ENCODE results near the gene JAM2.

Gene JAM2

DNA sequence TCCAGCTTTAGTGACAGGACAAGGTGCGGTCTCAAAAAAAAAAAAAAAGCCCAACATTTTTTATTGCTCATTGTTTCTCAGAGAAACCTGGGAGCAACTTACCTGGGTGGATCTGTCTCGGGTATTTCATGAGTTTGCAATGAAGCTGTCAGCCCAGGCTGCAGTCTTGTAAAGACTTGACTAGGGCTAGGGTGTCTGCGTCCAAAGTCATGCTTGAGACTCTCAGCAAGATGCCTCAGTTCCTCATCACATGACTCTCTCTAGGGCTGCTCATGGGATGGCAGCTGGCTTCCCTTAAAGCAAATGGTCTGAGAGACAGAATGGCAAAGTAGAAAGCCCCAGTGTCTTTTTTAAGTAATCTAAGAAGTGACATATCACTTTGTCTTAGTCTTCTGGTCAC, 103.8 kb downstream of the JAM2 start:
- Histone ChIP-seq H3K4me3 (ENCODE audit: low read depth, low read length) (no peak overlapping the region), H3K79me2 (ENCODE audit: control insufficient read depth, insufficient read depth, low read length, unreplicated experiment) (peaks cover 22% of the 10 kb centered on the region), H3K27me3 (ENCODE audit: insufficient read depth, low read length) (no peaks in the 10 kb centered on the region), H3K27ac (ENCODE audit: low read depth, low read length) (no peak overlapping the region), H3K36me3 (ENCODE audit: insufficient read depth, low read length) (no peaks in the 10 kb centered on the region), H2AFZ (ENCODE audit: low read length, unreplicated experiment) (no peak overlapping the region), H3K4me1 (ENCODE audit: control insufficient read depth, insufficient read depth, low read length, unreplicated experiment) (no peaks in the 10 kb centered on the region)

DNA sequence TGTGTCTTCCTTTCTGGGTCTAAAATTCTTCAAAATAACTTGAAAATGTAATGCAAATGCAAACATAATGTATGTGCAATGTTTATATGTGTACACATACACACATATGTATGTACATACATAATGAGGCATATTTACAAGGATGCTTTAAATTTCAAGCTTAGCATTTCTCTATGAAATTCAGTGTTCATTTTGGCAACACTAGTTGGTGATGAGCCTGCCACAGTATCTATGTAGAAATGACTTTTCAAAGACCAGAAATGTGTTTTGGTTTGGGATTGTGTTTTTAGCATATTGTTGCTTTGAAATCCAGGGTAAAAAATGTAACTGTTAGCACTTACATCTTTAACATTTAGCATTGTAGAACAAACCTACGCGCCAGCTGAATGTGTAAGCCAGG, 105.8 kb downstream of the JAM2 start:
- Histone ChIP-seq H3K4me1 (ENCODE audit: control insufficient read depth, insufficient read depth, low read length, unreplicated experiment) (no peaks in the 10 kb centered on the region), H2AFZ (ENCODE audit: low read length, unreplicated experiment) (no peak overlapping the region), H3K36me3 (ENCODE audit: insufficient read depth, low read length) (no peaks in the 10 kb centered on the region), H3K27me3 (ENCODE audit: insufficient read depth, low read length) (no peaks in the 10 kb centered on the region), H3K79me2 (ENCODE audit: control insufficient read depth, insufficient read depth, low read length, unreplicated experiment) (peaks cover 4% of the 10 kb centered on the region), H3K27ac (ENCODE audit: low read depth, low read length) (no peak overlapping the region), H3K4me3 (ENCODE audit: low read depth, low read length) (no peak overlapping the region)

DNA sequence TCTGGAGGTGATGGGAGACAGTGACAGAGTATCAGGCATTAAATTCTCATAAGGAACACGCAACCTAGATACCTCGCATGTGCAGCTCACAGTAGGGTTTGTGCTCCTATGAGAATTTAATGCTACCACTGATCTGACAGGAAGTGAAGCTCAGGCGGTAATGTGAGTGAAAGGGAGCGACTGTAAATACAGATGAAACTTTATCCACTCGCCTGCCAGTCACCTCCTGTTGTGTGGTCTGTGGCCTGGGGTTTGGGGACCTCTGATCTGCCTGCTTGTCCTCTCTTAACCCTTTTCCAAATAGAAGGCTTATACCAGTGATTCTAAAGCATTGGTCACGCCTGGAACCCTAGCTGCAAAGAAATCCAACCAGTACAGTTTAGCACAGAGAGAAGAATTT, 111.0 kb downstream of the JAM2 start:
- Histone ChIP-seq H3K27me3 (ENCODE audit: insufficient read depth, low read length) (no peaks in the 10 kb centered on the region), H3K36me3 (ENCODE audit: insufficient read depth, low read length) (peaks cover 7% of the 10 kb centered on the region; the same call in 1 of the 2 replicates), H2AFZ (ENCODE audit: low read length, unreplicated experiment) (no peak overlapping the region), H3K4me3 (ENCODE audit: low read depth, low read length) (no peak overlapping the region), H3K27ac (ENCODE audit: low read depth, low read length) (no peak overlapping the region), H3K4me1 (ENCODE audit: control insufficient read depth, insufficient read depth, low read length, unreplicated experiment) (no peaks in the 10 kb centered on the region), H3K79me2 (ENCODE audit: control insufficient read depth, insufficient read depth, low read length, unreplicated experiment) (no peaks in the 10 kb centered on the region)

DNA sequence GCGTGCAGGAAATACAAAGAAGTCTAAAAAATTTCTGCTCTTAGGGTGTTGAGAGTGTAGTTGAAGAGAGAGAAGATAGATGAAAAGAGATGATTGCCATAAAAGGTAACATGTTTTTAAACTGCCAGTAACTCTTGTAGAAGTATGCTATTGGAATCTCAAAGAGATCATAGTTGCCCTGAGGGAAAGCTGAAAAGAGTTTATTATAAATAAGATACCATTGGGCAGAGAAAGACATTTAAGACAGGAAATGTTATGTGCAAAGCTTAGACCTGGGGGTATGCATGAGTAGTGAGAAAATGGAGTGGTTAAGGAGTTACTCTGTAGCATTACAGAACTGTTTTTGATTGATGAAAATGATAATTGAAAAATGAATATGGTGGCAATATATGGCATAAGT, 113.4 kb downstream of the JAM2 start:
- Histone ChIP-seq H3K36me3 (ENCODE audit: insufficient read depth, low read length) (peaks cover 12% of the 10 kb centered on the region; the same call in 1 of the 2 replicates), H2AFZ (ENCODE audit: low read length, unreplicated experiment) (no peak overlapping the region), H3K4me1 (ENCODE audit: control insufficient read depth, insufficient read depth, low read length, unreplicated experiment) (no peaks in the 10 kb centered on the region), H3K27me3 (ENCODE audit: insufficient read depth, low read length) (no peaks in the 10 kb centered on the region), H3K79me2 (ENCODE audit: control insufficient read depth, insufficient read depth, low read length, unreplicated experiment) (no peaks in the 10 kb centered on the region), H3K27ac (ENCODE audit: low read depth, low read length) (no peak overlapping the region), H3K4me3 (ENCODE audit: low read depth, low read length) (no peak overlapping the region)

DNA sequence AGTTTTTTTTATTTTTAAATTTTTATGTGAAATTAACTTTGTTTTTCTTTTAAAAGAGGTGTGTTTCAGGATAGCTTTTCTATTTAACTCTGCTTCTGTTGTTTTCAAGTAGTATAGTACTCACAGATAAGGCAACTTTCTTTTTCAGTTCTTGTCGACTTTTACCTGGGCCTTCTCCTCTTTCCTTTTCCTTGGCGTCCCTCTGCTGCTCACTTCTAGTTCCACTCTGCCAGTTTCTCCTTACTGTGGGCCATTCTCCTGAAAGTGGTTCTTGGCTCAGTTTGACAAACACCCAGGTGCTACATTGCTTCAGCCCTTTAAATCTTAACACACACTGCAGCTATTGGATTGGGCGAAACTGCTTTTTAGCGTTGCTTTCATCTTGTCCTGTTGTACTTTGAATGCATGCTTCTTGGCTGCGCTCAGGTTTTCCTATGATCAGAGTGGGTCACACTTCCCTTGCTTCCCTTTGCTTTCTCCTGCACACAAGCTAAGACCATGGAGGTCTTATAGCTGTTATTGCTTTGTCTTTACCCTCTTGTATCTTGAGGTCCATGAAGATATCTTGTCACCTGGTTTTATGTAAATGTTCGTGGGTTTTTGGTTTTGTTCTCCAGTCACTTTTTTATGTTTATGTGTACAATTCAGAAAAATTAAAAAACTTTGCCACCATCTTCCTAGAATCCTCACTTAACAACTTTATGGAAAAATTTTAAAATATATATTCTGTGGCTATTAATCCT, 117.3 kb downstream of the JAM2 start:
- no peaks in the 10 kb centered on the region for H3K27me3 ChIP-seq (ENCODE audit: insufficient read depth, low read length)
- no peaks in the 10 kb centered on the region for H3K79me2 ChIP-seq (ENCODE audit: control insufficient read depth, insufficient read depth, low read length, unreplicated experiment)
- H3K27ac ChIP-seq (ENCODE audit: low read depth, low read length): no peak overlapping the region
- H3K4me1 ChIP-seq (ENCODE audit: control insufficient read depth, insufficient read depth, low read length, unreplicated experiment): peaks cover 4% of the 10 kb centered on the region
- peaks cover 19% of the 10 kb centered on the region; the same call in 1 of the 2 replicates for H3K36me3 ChIP-seq (ENCODE audit: insufficient read depth, low read length)
- no peak overlapping the region for H2AFZ ChIP-seq (ENCODE audit: low read length, unreplicated experiment)
- no peak overlapping the region for H3K4me3 ChIP-seq (ENCODE audit: low read depth, low read length)

DNA sequence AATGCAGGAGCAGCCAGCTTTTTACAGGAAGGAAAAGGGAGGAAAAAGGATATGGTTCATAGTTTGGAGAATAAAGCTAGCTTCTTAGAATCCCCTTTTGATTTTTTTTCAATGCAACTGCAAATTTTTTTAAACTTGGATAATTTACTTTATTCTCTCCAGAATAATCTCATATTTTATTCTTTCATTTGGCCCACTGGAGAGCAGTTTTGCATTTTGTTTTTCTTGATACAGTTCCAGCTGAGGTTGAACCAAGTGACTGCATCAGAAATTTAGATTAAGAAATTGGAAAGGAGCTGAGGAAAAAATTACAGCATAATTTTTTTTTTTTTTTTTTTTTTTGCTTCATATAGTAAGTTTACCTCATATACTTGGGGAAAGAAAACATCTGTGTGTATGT, 118.5 kb downstream of the JAM2 start:
- peaks cover 18% of the 10 kb centered on the region for H3K36me3 ChIP-seq (ENCODE audit: insufficient read depth, low read length)
- no peaks in the 10 kb centered on the region for H3K79me2 ChIP-seq (ENCODE audit: control insufficient read depth, insufficient read depth, low read length, unreplicated experiment)
- no peaks in the 10 kb centered on the region for H3K27me3 ChIP-seq (ENCODE audit: insufficient read depth, low read length)

DNA sequence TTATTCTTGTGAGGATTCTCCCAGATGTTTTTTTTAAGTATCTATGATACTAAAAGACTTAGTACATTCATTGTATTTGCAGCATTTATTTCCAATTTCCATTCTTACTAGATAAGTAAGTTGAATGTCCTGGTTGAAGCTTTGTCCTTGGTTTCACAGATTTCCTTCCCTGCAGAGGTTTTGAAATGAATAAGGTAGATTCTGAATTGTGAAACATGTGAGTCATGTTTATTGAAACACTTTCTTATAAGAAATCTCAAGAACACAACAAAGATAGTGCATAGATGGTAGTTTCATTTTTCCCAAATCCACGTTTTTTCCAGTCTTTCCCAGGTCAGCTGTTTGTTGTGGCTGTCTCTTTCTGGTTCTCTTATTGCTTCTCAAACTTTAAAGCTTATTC, 120.5 kb downstream of the JAM2 start:
- Histone ChIP-seq H3K79me2 (ENCODE audit: control insufficient read depth, insufficient read depth, low read length, unreplicated experiment) (no peaks in the 10 kb centered on the region), H3K27ac (ENCODE audit: low read depth, low read length) (no peak overlapping the region), H3K36me3 (ENCODE audit: insufficient read depth, low read length) (peaks cover 26% of the 10 kb centered on the region)

More for the DNA sequence above, 118.5 kb downstream of the JAM2 start:
- Histone ChIP-seq H3K4me3 (ENCODE audit: low read depth, low read length) (no peak overlapping the region), H3K27ac (ENCODE audit: low read depth, low read length) (no peak overlapping the region), H3K4me1 (ENCODE audit: control insufficient read depth, insufficient read depth, low read length, unreplicated experiment) (peaks cover 4% of the 10 kb centered on the region), H2AFZ (ENCODE audit: low read length, unreplicated experiment) (no peak overlapping the region)

DNA sequence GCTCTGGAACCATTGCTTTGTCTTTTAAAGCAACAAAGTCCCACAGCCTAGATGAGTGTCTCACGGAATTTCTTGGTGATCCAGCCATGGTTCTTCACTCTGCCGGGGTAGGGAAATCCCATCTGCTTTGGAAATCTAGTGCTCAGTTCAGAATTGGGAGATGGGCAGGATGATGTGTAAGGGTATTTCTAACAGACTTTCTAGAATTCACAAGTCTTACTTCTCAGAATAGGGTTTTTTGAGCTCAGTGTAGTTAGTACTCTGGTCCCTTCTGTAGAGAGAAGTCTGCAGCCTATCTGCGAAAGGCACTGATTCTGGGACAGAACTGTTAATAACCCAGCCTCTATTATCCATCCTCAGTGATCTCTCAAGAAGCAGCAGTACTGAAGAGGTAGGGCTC, 121.0 kb downstream of the JAM2 start:
- H3K27me3 ChIP-seq (ENCODE audit: insufficient read depth, low read length): no peaks in the 10 kb centered on the region
- H3K79me2 ChIP-seq (ENCODE audit: control insufficient read depth, insufficient read depth, low read length, unreplicated experiment): no peaks in the 10 kb centered on the region
- H3K4me1 ChIP-seq (ENCODE audit: control insufficient read depth, insufficient read depth, low read length, unreplicated experiment): peaks cover 4% of the 10 kb centered on the region
- no peak overlapping the region for H2AFZ ChIP-seq (ENCODE audit: low read length, unreplicated experiment)
- no peak overlapping the region for H3K27ac ChIP-seq (ENCODE audit: low read depth, low read length)
- H3K36me3 ChIP-seq (ENCODE audit: insufficient read depth, low read length): peaks cover 28% of the 10 kb centered on the region
- no peak overlapping the region for H3K4me3 ChIP-seq (ENCODE audit: low read depth, low read length)

More for the DNA sequence above, 120.5 kb downstream of the JAM2 start:
- Histone ChIP-seq H3K27me3 (ENCODE audit: insufficient read depth, low read length) (no peaks in the 10 kb centered on the region), H3K4me1 (ENCODE audit: control insufficient read depth, insufficient read depth, low read length, unreplicated experiment) (peaks cover 4% of the 10 kb centered on the region), H3K4me3 (ENCODE audit: low read depth, low read length) (no peak overlapping the region), H2AFZ (ENCODE audit: low read length, unreplicated experiment) (no peak overlapping the region)

DNA sequence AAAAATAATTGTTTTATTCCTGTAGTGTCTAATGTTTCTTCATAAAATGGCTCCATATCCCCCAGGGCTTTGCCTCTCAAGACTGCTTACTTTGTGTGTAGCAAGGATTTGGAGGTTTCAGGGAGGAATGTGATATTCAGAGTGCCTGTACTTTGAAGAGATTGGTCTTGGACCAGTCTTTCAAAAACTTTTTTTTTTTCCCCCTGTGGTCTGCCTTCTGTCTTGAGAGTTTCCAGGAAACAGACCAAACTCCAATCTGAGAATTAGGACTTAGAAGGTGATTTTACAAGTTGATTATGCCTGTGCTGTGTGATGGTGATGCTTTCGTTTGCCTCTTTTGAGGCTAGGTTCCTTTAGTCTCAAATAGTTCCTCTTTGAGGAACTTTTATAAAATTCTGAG, 121.6 kb downstream of the JAM2 start:
- H3K79me2 ChIP-seq (ENCODE audit: control insufficient read depth, insufficient read depth, low read length, unreplicated experiment): no peaks in the 10 kb centered on the region
- no peak overlapping the region for H2AFZ ChIP-seq (ENCODE audit: low read length, unreplicated experiment)
- H3K27ac ChIP-seq (ENCODE audit: low read depth, low read length): no peak overlapping the region
- peaks cover 33% of the 10 kb centered on the region for H3K36me3 ChIP-seq (ENCODE audit: insufficient read depth, low read length)
- peaks cover 4% of the 10 kb centered on the region for H3K4me1 ChIP-seq (ENCODE audit: control insufficient read depth, insufficient read depth, low read length, unreplicated experiment)
- H3K4me3 ChIP-seq (ENCODE audit: low read depth, low read length): no peak overlapping the region
- no peaks in the 10 kb centered on the region for H3K27me3 ChIP-seq (ENCODE audit: insufficient read depth, low read length)

DNA sequence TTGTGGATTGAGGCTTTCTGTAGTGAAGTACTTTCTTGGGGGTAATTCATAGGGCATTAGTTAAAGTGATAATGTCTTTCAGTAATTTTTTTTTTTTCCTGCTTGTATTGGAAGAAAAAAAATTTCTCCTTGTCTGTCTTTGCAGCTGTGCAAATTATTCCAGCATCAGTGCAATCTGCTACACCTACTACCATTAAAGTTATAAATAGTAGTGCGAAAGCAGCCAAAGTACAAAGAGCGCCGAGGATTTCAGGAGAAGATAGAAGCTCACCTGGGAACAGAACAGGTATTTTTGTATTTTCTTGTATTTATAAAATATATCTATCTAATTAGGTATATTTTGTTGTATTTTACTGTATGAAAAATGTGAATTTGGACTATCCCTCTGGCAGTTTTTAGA, 125.0 kb downstream of the JAM2 start:
- Histone ChIP-seq H2AFZ (ENCODE audit: low read length, unreplicated experiment) (no peak overlapping the region), H3K27ac (ENCODE audit: low read depth, low read length) (no peak overlapping the region), H3K27me3 (ENCODE audit: insufficient read depth, low read length) (no peaks in the 10 kb centered on the region), H3K79me2 (ENCODE audit: control insufficient read depth, insufficient read depth, low read length, unreplicated experiment) (no peaks in the 10 kb centered on the region), H3K36me3 (ENCODE audit: insufficient read depth, low read length) (peaks cover 32% of the 10 kb centered on the region), H3K4me3 (ENCODE audit: low read depth, low read length) (no peak overlapping the region), H3K4me1 (ENCODE audit: control insufficient read depth, insufficient read depth, low read length, unreplicated experiment) (peaks cover 4% of the 10 kb centered on the region)
